Hepatocyte (in vitro differentiated cells): ENCODE data around the gene PPP3CA.

Source experiments
- EZH2 ChIP-seq: fragments of 200-600 bp; sonication (generic); IDR thresholded peaks from 2 replicates; pipeline ENCODE4 v1.6.1; 2016; ENCODE audit warnings: antibody characterized with exemption, mild to moderate bottlenecking, borderline replicate concordance
- EZH2phosphoT487 ChIP-seq: fragments of 200-600 bp; sonication (generic); IDR thresholded peaks from one replicate; pipeline ENCODE4 v1.6.1; 2018; ENCODE audit warnings: antibody characterized with exemption, mild to moderate bottlenecking, low read depth, moderate library complexity; ENCODE audit not compliant: unreplicated experiment, severe bottlenecking
- TF ChIP-seq, protein P1 (sequence below): fragments of 200-600 bp; sonication (generic); IDR thresholded peaks from 2 replicates; pipeline ENCODE4 v1.5.1; 2016; ENCODE audit warnings: antibody characterized with exemption, mild to moderate bottlenecking; ENCODE audit not compliant: poor library complexity

DNA sequence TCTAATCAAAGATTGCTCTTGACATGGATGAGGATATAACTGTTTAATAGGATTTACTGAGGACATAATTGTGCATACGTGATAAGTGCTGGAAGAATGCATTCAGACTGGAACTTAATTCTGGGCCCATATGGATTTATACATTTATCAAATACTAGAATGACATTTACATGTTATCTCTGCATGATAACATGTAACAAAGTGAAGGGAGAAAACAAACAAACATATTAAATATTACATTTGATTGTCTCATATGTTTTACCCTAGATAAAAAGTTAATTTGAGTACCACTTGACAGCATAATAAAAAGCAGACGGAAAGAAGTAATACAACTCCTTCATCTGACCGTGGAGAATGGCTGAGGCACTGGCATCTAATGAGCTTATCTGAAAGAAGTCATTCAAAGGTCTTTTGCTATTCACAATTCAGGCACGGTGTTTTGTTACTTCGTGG, 297.8 kb downstream of the PPP3CA start:
- TF ChIP-seq, protein P1, sequence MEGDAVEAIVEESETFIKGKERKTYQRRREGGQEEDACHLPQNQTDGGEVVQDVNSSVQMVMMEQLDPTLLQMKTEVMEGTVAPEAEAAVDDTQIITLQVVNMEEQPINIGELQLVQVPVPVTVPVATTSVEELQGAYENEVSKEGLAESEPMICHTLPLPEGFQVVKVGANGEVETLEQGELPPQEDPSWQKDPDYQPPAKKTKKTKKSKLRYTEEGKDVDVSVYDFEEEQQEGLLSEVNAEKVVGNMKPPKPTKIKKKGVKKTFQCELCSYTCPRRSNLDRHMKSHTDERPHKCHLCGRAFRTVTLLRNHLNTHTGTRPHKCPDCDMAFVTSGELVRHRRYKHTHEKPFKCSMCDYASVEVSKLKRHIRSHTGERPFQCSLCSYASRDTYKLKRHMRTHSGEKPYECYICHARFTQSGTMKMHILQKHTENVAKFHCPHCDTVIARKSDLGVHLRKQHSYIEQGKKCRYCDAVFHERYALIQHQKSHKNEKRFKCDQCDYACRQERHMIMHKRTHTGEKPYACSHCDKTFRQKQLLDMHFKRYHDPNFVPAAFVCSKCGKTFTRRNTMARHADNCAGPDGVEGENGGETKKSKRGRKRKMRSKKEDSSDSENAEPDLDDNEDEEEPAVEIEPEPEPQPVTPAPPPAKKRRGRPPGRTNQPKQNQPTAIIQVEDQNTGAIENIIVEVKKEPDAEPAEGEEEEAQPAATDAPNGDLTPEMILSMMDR = no peak
- TF ChIP-seq EZH2 = no peak
- no peak for TF ChIP-seq EZH2phosphoT487
